AML-193 (cell line): ENCODE measurements around the gene KAT2B.
A peak's percentile ranks its signal among the peaks of the same experiment; 100 is the strongest.
"Not testable (repeated sequence)": the region's sequence is repeated elsewhere in the genome, so short reads cannot be mapped to it uniquely, and the experiment has no call there.

Experiments used
- DNase-seq, 2 experiments: peaks; one replicate each; lab custom pipeline; 2025; lab: John Stamatoyannopoulos, UW

The KAT2B gene

GRCh38 chr3:20041197-20041780, 1.0 kb downstream of the KAT2B start:
- peak; percentile 65 to 69 for DNase-seq

DNA sequence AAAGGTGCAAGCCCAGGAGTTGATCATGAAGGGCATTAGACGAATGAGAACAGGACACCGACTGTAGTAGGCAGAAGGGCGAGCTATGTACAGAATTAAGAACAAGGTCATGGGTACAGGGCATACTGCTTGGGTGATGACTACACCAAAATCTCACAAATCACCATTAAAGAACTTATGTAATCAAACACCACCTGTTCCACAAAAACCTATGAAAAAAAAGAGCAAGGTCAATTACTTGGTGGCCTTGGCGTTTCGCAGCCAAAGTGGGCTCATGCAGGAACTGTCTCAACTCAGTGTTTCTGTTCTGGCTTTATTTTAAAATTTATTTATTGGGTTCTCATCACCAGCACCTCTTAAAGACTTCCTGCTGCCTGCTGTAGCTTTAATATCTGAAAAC, 2.1 kb downstream of the KAT2B start:
- no peak for DNase-seq

DNA sequence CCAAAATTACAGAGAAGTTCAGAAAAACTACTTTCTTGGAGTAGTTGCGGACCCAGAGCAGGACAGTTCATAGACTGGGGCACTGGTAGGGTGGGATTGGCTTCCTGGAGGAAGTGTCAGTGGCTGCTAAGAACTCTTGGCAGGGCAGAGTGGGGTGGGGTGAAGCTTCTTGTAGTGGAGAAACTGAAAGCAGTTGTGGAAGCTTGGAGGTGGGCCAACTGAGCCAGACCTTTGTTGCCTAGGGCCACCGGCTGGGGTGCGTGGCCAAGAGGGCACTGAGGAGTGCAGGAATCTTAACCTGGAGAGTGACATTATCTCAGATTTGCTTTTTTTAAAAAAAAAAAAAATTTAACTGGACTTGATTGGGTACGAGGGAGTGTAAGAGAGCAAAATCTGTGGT, 3.1 kb downstream of the KAT2B start:
- peak; percentile 22 to 47 for DNase-seq

GRCh38 chr3:20043825-20044224, 3.6 kb downstream of the KAT2B start:
- no peak for DNase-seq

GRCh38 chr3:20045141-20045540, 4.9 kb downstream of the KAT2B start:
- DNase-seq = not testable (repeated sequence)

DNA sequence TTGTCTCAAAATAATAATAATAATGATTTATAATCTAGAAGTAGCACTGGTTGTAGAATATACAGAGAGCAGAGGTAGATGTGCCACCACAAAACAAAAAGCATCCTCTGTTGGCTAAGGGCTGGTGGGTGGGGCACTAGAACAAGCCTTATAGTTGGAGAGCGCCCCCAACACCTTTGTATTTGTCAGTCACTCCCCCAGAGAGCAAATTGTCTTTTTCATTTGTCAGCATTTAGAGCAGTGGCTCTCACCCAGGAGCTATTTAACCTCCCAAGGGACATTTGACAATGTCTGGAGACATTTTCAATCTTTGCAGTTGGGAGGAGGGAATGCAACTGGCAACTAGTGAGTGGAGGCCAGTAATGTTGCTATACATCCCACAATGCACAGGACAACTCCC, 6.3 kb downstream of the KAT2B start:
- DNase-seq = no peak

DNA sequence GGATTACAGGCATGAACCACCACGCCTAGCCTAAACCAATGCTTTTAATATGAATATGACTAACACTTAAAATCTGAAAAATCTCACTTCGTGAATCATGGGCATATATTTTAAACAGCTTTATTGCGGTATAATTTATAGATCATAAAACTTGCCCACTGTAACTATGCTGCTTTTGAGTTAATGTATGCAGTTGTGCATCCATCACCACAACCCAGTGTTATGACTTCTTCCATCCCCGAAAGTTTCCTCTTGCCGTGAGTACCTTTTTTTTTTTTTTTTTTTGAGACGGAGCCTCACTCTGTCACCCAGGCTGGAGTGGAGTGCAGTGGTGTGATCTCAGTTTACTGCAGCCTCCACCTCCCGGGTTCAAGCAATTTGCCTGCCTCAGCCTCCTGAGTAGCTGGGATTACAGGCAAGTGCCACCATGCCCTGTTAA, 7.1 kb downstream of the KAT2B start:
- DNase-seq = no peak

DNA sequence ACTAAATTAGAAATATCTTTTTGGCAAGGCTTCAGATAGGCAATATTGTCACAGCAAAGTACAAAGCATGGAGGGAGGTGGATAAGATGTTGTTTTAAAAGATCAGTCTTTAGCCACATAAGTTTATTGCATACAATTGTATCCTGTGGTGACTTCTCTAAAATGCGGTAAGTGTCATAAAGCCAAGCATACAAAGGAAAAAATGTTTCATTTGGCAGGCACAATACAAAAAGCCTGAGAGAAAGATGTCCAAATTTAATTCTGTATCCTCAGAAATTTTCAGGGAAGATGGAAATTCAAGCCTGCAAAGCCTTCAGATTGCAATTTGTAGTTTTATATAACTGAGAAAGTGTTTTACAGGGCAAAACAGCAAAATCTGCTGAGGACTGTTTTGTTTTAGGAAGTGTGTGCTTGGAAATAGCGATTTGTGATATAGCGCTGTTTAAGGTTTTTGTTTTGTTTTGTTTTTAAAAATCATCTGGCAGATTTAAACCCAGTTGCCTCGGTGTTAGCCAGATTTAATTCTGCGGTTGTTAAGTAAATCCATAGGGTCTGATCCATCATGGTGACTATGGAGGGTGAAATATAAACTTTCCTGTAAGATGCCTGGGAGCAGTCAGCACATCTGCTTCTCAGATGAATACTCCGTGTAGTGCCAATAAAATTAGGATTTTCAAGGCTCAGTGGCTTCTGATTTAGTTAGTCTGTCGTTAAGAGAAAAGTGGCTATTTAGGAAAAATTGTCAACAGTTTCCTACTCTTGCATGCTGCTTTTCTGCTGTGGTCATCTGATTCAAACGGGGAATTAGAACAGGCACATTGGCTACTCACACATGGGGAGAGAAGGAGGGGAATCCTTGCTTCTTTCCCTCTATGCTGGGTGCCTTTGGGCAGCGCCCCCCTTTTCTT, 8.0 kb downstream of the KAT2B start:
- peak; percentile 41 to 50 for DNase-seq

GRCh38 chr3:20051123-20051806, 11.0 kb downstream of the KAT2B start:
- no peak for DNase-seq

DNA sequence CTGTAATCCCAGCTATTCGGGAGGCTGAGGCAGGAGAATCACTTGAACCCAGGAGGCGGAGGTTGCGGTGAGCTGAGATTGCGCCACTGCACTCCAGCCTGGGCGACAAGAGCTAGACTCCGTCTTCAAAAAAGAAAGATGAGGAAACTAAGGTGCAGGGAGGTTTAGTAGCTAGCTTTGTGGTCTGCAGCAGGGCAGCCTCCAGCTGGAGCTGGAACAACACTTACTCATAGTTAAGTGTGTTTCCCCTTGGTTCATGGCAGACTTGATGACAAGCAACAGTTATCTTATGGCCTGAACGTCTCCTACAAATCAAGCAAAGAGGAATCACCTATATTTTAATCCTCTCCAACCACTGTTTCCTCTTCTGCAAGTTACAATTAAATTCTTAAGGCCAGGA, 12.6 kb downstream of the KAT2B start:
- DNase-seq = no peak

DNA sequence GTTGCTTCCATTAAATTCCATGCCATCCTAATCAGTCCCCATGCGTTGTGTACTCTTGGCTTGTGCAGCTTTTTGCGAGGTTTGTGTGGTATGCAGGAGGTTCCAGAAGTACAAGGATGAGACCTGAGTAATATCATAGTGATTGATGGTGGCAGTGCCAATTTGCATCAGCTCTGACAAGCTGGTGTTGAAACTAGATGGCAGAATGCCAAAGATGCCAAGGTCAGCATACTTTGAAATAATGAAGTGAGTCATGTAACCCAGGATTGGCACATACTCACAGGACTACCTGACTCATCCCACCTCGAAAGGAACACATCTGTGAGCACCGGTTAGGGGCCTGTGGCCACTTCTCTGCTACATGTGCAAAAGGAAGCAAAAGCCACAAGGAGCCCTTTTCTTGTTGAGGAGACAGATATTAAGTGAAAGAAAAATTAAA, 14.3 kb downstream of the KAT2B start:
- peak; percentile 82 to 89 for DNase-seq

DNA sequence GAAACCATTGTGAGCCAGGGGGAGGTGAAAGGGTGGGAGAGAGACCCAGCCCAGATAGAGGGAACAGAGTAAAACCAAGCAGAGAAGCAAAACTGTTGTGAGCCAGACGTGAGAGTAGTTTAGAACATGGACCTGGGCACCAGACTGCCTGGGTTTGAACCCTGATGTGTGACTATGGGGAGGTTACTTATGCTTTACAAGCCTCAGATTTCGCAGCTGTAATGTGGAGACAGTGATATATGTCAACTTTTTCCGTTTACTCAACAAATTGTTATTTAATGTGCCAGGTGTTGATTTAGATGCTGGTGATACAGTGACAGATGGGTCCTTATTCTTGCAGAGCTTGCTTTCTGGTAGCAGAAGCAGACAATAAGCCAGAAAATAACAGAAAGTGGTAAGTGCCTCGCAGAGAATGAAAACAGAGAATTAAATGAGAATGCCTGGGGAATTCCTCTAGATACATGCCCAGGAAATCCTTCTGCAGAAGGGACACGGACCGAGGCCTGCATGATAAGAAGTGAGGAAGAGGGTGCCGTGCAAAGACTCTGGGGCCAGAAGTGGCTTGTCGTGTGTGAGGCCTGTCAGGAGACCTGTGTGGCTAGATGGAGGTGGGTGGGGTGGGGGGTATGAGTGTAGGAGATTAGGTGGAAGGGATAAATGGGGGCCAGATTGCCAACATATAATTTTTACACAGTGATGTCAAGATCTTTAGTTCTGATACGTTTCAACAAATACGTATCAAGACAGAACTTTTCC, 15.0 kb downstream of the KAT2B start:
- DNase-seq = no peak

GRCh38 chr3:20055842-20056241, 15.6 kb downstream of the KAT2B start:
- DNase-seq = no peak

- no peak for DNase-seq
Measured at GRCh38 chr3:20056725-20057611, 16.7 kb downstream of the KAT2B start.

GRCh38 chr3:20057612-20058180, 17.4 kb downstream of the KAT2B start:
- DNase-seq = no peak

GRCh38 chr3:20059929-20060328, 19.7 kb downstream of the KAT2B start:
- no peak for DNase-seq

- DNase-seq = peak; percentile 80 to 82
Measured at GRCh38 chr3:20060974-20061685, 20.9 kb downstream of the KAT2B start.

DNA sequence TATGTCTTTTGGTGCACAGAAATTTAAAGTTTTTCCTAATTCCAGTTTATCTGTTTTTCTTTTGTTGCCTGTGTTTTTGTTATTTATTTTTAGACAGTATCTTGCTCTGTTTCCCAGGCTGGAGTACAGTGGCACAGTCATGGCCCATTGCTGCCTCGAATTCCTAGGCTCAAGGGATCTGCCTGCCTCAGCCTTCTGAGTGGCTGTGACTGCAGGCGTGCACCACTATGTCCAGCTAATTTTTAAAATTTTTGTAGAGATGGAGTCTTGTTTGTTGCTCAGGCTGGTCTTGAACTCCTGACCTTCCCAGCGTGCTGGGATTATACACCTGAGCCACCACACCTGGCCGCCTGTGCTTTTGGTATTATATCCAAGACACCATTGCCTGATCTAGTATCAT, 22.8 kb downstream of the KAT2B start:
- no peak for DNase-seq

- DNase-seq = no peak
Measured at GRCh38 chr3:20064387-20064786, 24.1 kb downstream of the KAT2B start.
